HepG2 (cell line): ENCODE results near the gene PIGW.
A peak's percentile ranks its signal among the peaks of the same experiment; 100 is the strongest.

Experiments used
- CSRNP1 ChIP-seq: sonication (generic); formaldehyde crosslinking; IDR thresholded peaks from 2 replicates; pipeline ENCODE4 v1.8.1; 2023; ENCODE audit warnings: mild to moderate bottlenecking, missing genetic modification reagents
- HDAC6 ChIP-seq: fragments of 200-600 bp; sonication (generic); IDR thresholded peaks from 2 replicates; pipeline ENCODE4 v1.7.0; 2017; ENCODE audit warnings: mild to moderate bottlenecking, antibody characterized with exemption, low read length, low read depth
- KAT7 ChIP-seq: IDR thresholded peaks from 2 replicates; pipeline ENCODE4 v1.6.1; 2018; ENCODE audit warnings: borderline replicate concordance, missing compliant biosample characterization
- ZNF18 ChIP-seq: sonication (generic); formaldehyde crosslinking; IDR thresholded peaks from 2 replicates; pipeline ENCODE4 v1.8.0; 2022; ENCODE audit warnings: mild to moderate bottlenecking, missing genetic modification reagents; ENCODE audit not compliant: insufficient replicate concordance
- TF ChIP-seq, protein P1 (sequence below): sonication (generic); formaldehyde crosslinking; IDR thresholded peaks from 2 replicates; pipeline ENCODE4 v1.4.0; 2020; ENCODE audit warnings: missing genetic modification reagents
- TF ChIP-seq, protein P2 (sequence below): sonication (generic); formaldehyde crosslinking; IDR thresholded peaks from 2 replicates; pipeline ENCODE4 v1.4.0; 2020; ENCODE audit warnings: missing genetic modification reagents

- TF ChIP-seq, protein P1, sequence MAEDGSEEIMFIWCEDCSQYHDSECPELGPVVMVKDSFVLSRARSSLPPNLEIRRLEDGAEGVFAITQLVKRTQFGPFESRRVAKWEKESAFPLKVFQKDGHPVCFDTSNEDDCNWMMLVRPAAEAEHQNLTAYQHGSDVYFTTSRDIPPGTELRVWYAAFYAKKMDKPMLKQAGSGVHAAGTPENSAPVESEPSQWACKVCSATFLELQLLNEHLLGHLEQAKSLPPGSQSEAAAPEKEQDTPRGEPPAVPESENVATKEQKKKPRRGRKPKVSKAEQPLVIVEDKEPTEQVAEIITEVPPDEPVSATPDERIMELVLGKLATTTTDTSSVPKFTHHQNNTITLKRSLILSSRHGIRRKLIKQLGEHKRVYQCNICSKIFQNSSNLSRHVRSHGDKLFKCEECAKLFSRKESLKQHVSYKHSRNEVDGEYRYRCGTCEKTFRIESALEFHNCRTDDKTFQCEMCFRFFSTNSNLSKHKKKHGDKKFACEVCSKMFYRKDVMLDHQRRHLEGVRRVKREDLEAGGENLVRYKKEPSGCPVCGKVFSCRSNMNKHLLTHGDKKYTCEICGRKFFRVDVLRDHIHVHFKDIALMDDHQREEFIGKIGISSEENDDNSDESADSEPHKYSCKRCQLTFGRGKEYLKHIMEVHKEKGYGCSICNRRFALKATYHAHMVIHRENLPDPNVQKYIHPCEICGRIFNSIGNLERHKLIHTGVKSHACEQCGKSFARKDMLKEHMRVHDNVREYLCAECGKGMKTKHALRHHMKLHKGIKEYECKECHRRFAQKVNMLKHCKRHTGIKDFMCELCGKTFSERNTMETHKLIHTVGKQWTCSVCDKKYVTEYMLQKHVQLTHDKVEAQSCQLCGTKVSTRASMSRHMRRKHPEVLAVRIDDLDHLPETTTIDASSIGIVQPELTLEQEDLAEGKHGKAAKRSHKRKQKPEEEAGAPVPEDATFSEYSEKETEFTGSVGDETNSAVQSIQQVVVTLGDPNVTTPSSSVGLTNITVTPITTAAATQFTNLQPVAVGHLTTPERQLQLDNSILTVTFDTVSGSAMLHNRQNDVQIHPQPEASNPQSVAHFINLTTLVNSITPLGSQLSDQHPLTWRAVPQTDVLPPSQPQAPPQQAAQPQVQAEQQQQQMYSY (CRISPR knock-in tag): peak; percentile 15; the same call in 1 of the 2 replicates
- no peak for TF ChIP-seq ZNF18 (CRISPR knock-in tag)
- TF ChIP-seq KAT7: peak; percentile 55; the same call in 1 of the 2 replicates
- peak; percentile 59 for TF ChIP-seq CSRNP1
- TF ChIP-seq HDAC6: no peak
- TF ChIP-seq, protein P2, sequence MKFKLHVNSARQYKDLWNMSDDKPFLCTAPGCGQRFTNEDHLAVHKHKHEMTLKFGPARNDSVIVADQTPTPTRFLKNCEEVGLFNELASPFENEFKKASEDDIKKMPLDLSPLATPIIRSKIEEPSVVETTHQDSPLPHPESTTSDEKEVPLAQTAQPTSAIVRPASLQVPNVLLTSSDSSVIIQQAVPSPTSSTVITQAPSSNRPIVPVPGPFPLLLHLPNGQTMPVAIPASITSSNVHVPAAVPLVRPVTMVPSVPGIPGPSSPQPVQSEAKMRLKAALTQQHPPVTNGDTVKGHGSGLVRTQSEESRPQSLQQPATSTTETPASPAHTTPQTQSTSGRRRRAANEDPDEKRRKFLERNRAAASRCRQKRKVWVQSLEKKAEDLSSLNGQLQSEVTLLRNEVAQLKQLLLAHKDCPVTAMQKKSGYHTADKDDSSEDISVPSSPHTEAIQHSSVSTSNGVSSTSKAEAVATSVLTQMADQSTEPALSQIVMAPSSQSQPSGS: 0 out of 2 replicates have a peak, but pooled peaks have one; percentile 39
Observed at GRCh38 chr17:36534840-36535668, at the start of gene PIGW, which contains the start of gene MYO19.
